Measurements from ENCODE around the gene NANOS3. TPM values are rescaled to one million over a fixed set of nuclear protein-coding genes. Genes with fewer than 3 reads are reported as not detected.

Gene NANOS3
- total RNA-seq, 4 donors from 2014 or later: not detected

GRCh38 chr19:13834244-13835069 lies 42.5 kb upstream of the NANOS3 start:
- TF ChIP-seq CTCF (IDR thresholded peaks at IDR 0.05; ENCODE audit: low read depth): no peak

- no peak for TF ChIP-seq CTCF (IDR thresholded peaks at IDR 0.05; ENCODE audit: low read depth)
Observed at GRCh38 chr19:13835791-13836723, 40.9 kb upstream of the NANOS3 start.

DNA sequence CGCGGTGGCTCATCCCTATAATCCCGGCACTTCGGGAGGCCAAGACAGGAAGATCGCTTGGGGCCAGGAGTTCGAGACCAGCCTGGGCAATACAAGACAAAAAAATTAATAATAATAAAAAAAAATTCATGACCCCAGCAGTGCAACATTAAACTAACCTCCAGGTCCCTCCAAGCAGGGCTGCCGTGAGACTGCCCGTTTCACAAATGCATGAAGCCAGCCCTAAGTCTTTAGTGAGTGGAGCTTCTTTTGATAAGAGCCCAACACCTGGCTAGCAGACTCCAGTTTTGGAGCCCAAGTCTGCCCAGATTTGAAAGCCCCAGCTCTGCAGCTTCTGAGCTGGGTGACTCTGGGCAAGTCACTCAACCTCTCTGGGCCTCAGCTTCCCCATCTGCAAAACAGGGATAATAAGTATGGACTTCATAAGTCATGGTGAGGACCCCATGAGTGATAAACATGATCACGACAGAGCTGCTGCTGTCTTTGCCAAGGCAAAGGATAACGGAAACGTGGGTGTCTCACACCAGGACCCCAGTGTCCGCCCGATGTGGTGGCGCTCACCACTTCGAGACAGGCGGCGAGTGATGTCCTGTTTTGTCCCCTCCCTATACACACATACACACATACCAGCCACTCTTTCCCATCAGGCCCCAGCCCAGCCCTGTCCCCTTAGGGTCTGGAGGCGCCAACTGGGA lies 38.4 kb upstream of the NANOS3 start:
- no peak for TF ChIP-seq CTCF (IDR thresholded peaks at IDR 0.05; ENCODE audit: low read depth)

DNA sequence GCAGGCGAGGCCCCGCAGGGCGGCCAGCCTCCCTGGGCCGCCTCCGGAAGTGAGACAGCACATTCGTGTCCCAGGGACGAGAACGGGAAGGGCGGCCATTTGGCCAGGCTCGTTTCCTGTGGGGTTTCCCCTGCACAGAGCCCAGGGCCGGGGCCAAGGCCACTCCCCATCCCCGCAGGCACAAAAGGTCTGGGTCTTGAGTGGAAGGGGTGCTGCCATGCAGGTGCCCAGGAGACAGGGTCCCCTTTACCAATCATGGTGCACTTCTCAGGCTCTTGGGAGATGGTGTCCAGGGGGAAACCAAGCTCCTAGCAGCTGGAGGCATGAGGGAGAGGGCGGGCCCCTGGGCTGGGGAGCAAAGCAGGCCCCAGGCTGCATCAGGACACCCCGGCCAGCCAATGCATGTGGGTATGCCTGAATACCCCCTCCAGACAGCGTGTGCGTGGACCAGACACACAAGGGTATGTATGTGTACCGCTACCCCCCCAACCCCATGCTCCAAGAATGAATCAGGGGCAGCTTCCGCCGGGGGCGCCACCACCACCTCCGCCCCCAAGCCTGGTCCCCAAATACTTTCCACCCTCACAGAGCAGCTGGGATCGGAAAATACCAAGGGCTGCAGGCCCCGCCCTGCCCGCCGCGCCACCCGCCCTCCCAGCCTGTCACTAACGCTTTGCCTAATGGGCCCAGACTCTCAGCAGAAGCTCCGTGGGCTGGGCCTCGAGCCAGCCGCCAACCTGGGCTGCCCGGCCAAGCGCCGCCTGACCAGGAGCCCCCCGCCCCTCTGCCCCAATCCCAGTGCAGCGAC lies 37.6 kb upstream of the NANOS3 start:
- no peak for TF ChIP-seq CTCF (IDR thresholded peaks at IDR 0.05; ENCODE audit: low read depth)

- TF ChIP-seq CTCF (IDR thresholded peaks at IDR 0.05; ENCODE audit: low read depth): no peak
Observed at GRCh38 chr19:13839938-13840304, 37.0 kb upstream of the NANOS3 start.

DNA sequence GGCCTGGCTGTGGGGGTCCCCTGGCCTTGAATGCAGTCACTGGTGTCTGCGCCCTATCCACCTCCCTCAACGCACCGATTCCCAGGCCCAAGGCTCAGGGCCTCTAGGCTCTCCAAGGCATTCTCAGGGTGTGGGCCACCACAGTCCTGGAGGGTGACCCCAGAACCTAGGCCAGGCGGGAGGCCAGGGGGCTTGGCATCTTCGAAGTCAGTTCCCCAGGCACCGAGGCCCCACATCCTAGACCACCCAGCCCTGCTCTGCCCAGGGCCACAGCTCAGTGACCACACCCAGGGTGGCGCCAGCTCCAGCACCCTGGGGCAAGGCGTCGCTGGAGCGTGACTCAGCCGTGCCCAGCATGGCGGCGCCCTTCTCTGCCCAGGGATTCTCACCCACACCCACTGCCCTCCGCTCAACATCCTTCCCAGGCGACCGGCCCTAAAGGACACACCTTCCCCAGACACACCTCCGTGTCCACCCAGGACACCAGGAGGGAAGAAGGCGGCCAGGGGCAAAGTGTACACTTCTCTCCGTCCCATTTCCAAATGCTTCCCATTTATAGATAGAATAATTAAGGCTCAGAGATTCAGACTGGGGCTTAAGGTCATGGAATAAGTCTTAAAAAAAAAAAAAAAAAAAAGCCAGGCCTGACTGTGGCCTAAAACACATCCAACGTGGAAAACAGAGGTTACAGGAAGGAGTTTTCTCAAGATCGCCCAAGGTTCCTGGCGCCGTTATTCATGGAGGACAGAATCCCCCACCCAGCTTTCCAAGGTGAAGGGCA lies 36.4 kb upstream of the NANOS3 start:
- TF ChIP-seq CTCF (IDR thresholded peaks at IDR 0.05; ENCODE audit: low read depth): no peak

All from subcutaneous adipose tissue (tissue), 4 donors.